PFSK-1 (cell line): ENCODE measurements around the gene DPYSL3.

Experiments
- POLR2AphosphoS5 ChIP-seq: IDR thresholded peaks from 2 replicates; pipeline ENCODE4 v1.6.1; 2012; ENCODE audit warnings: low read depth, mild to moderate bottlenecking, control low read depth, low read length, moderate library complexity
- REST ChIP-seq, 2 experiments: IDR thresholded peaks; 2 replicates each; pipeline versions ENCODE4 v1.6.1 to v1.8.0; 2011 to 2012; ENCODE audit warnings: low read depth in 2 of 2, low read length in 2 of 2, control low read depth in 1 of 2, inconsistent platforms in 1 of 2, mild to moderate bottlenecking in 1 of 2, moderate library complexity in 1 of 2; ENCODE audit not compliant: insufficient read depth in 1 of 2
- TAF1 ChIP-seq: IDR thresholded peaks from 2 replicates; pipeline ENCODE4 v1.6.1; 2012; ENCODE audit warnings: low read length, control low read depth, borderline replicate concordance; ENCODE audit not compliant: insufficient read depth

DNA sequence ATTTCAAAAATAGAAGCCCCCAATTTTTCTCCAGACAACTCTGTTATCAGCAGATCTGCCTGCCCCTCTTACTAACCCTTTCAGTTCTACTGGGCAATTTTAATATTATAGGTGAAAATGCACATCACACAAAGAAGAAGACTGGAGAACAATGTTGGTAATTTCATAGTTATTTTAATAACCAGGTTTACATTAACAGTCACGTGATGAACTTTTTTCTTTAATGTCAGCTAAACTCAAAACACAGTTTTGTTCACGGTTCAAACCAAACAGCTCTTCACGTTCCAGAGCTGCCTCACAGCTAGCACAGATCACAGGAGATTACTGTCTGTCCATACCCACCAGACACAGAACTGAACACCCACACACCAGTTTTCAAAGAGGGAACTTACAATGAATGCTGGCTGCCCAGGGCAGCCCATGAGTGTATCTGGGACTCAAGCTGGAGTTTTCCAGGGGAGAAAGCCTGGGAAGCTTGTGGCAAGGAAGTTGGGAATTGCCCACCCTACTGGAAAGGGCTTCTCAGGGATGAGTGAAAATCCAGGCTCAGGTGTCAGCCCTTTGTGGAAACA lies 119.1 kb downstream of the DPYSL3 start:
- TF ChIP-seq REST (IDR thresholded peaks at IDR 0.05; ENCODE audit: insufficient read depth in 1 of 2, low read depth in 2 of 2, low read length in 2 of 2) (no peak), POLR2AphosphoS5 (no peak), TAF1 (no peak)
